CD4-positive, alpha-beta T cell (primary cell): ENCODE measurements around the gene EIF5A2. TPM values are rescaled to one million over a fixed set of nuclear protein-coding genes. Genes with fewer than 3 reads are reported as not detected.
A peak's percentile ranks its signal among the peaks of the same experiment; 100 is the strongest.

Source experiments
- ATAC-seq: fragments of 200-7000 bp; cut with Tn5 transposase; one replicate; pipeline ENCODE4 v1.10.0; 2022; ENCODE audit warnings: mild to moderate bottlenecking; ENCODE audit not compliant: poor library complexity
- CTCF ChIA-PET: fragments of 350-600 bp; sonication (Branson Sonifier 250); formaldehyde crosslinking; loops from one replicate; lab custom pipeline; 2021; ENCODE audit warnings: antibody characterized with exemption, inconsistent platforms; lab: Charles Lee
- POLR2A ChIA-PET: fragments of 350-600 bp; sonication (Branson Sonifier 250); formaldehyde crosslinking; loops from one replicate; lab custom pipeline; 2021; ENCODE audit warnings: antibody characterized with exemption, inconsistent platforms; lab: Charles Lee
- DNase-seq, 14 experiments: peaks; one replicate each; pipeline ENCODE4 v3.0.0-alpha.2; 2013 to 2020; ENCODE audit warnings: mixed read lengths in 2 of 14
- H3K27ac ChIP-seq, 2 donors: one replicate each; pipeline versions ENCODE4 v1.5.1 to v1.7.0; 2013; ENCODE audit warnings: low read length in 2 of 2, low read depth in 1 of 2, mild to moderate bottlenecking in 1 of 2
- H3K27me3 ChIP-seq, 2 experiments: 1 replicate in 1 of 2; 2 replicates in 1 of 2; pipeline versions ENCODE4 v1.6.1 to v1.7.0; 2013; ENCODE audit warnings: low read length in 2 of 2, control low read depth in 1 of 2, mild to moderate bottlenecking in 1 of 2, moderate library complexity in 1 of 2; ENCODE audit not compliant: insufficient read depth in 2 of 2, control insufficient read depth in 1 of 2
- H3K36me3 ChIP-seq: one replicate; pipeline ENCODE4 v1.6.1; 2013; ENCODE audit warnings: low read length, control low read depth; ENCODE audit not compliant: insufficient read depth
- H3K4me1 ChIP-seq: one replicate; pipeline ENCODE4 v1.6.1; 2013; ENCODE audit warnings: low read length, control low read depth; ENCODE audit not compliant: insufficient read depth
- H3K4me3 ChIP-seq: one replicate; pipeline ENCODE4 v1.5.1; 2013; ENCODE audit warnings: mild to moderate bottlenecking, low read length, moderate library complexity
- H3K9me3 ChIP-seq, 2 experiments: 1 replicate in 1 of 2; 2 replicates in 1 of 2; pipeline versions ENCODE4 v1.6.1 to v1.7.0; 2013; ENCODE audit warnings: low read length in 2 of 2, mild to moderate bottlenecking in 2 of 2, control low read depth in 1 of 2, moderate library complexity in 1 of 2; ENCODE audit not compliant: control insufficient read depth in 1 of 2, insufficient read depth in 1 of 2
- H3K27ac Mint-ChIP-seq: one replicate; pipeline ENCODE4 v1.8.0; 2020; ENCODE audit warnings: mixed read lengths
- H3K27me3 Mint-ChIP-seq: one replicate; pipeline ENCODE4 v1.8.0; 2021; ENCODE audit warnings: mixed read lengths
- H3K36me3 Mint-ChIP-seq: one replicate; pipeline ENCODE4 v1.8.0; 2021; ENCODE audit warnings: low read depth, mixed read lengths
- H3K4me1 Mint-ChIP-seq: one replicate; pipeline ENCODE4 v1.8.0; 2021; ENCODE audit warnings: low read depth, mixed read lengths
- H3K4me3 Mint-ChIP-seq: one replicate; pipeline ENCODE4 v1.8.0; 2020; ENCODE audit warnings: mild to moderate bottlenecking, mixed read lengths
- H3K9me3 Mint-ChIP-seq: one replicate; pipeline ENCODE4 v1.8.0; 2020; ENCODE audit warnings: mixed read lengths
- CTCF ChIP-seq: fragments of 200-600 bp; IDR thresholded peaks from one replicate; pipeline ENCODE4 v1.8.0; 2022; ENCODE audit warnings: antibody characterized with exemption, mild to moderate bottlenecking
- intact Hi-C, 2 experiments: fragments of 100-400 bp; cut with DNase I in 1 of 2; cut with micrococcal nuclease in 1 of 2; formaldehyde crosslinking; loops; one replicate each; pipeline versions ENCODE4 v1.15.1 to v1.9.0; 2023 to 2025; cut with DNase I, micrococcal nuclease
- total RNA-seq, 174 experiments: library from RNA in 2 of 174; stranded (reverse) in 2 of 174; gene quantifications; one replicate each; pipeline ENCODE4 v1.2.3 and lab custom pipeline; 2021 to 2026

The EIF5A2 gene
- total RNA-seq, 2 experiments from 2014 or later, result 10.6 to 13.7 TPM

- Mint-ChIP-seq H3K27ac (no peak overlapping the region), H3K36me3 (no peaks in the 10 kb centered on the region), H3K4me3 (no peak overlapping the region), H3K4me1 (no peaks in the 10 kb centered on the region), H3K9me3 (no peaks in the 10 kb centered on the region), H3K27me3 (peaks cover 4% of the 10 kb centered on the region)
- no peaks in the 10 kb centered on the region for H3K9me3 ChIP-seq
- DNase-seq (no peak), ATAC-seq (no peak)
- no peak for TF ChIP-seq CTCF
- ChIA-PET POLR2A (no interaction called here), CTCF (interaction anchor here (1.3 kb wide), 1 partner anchor 13 kb away, joined by 3 read pairs; no protein-coding TSS in a partner anchor)
- no peak overlapping the region for H3K4me3 ChIP-seq
- no peaks in the 10 kb centered on the region for H3K4me1 ChIP-seq
- H3K27me3 ChIP-seq, result no peaks in the 10 kb centered on the region
- no peak overlapping the region for H3K27ac ChIP-seq
- intact Hi-C loops, result no loop called here
- H3K36me3 ChIP-seq, result no peaks in the 10 kb centered on the region
These were observed 56.1 kb downstream of the EIF5A2 start for GRCh38 chr3:170852324-170852723.

GRCh38 chr3:170848292-170848917, 60.0 kb downstream of the EIF5A2 start:
- no peak overlapping the region for H3K27ac Mint-ChIP-seq
- Histone ChIP-seq H3K36me3 (no peaks in the 10 kb centered on the region), H3K27me3 (peaks cover 0 to 6% of the 10 kb centered on the region in 2 experiments), H3K4me1 (no peaks in the 10 kb centered on the region), H3K9me3 (no peaks in the 10 kb centered on the region), H3K4me3 (no peak overlapping the region), H3K27ac (no peak overlapping the region)
- H3K9me3 Mint-ChIP-seq, result no peaks in the 10 kb centered on the region
- ATAC-seq (no peak), DNase-seq (no peak)
- intact Hi-C loops, result no loop called here
- ChIA-PET POLR2A (no interaction called here), CTCF (no interaction called here)
- peaks cover 26% of the 10 kb centered on the region for H3K27me3 Mint-ChIP-seq
- peak; percentile 20 for TF ChIP-seq CTCF
- no peak overlapping the region for H3K4me3 Mint-ChIP-seq
- H3K36me3 Mint-ChIP-seq, result no peaks in the 10 kb centered on the region
- no peaks in the 10 kb centered on the region for H3K4me1 Mint-ChIP-seq

- H3K9me3 ChIP-seq, result no peaks in the 10 kb centered on the region
- ChIA-PET POLR2A (no interaction called here), CTCF (no interaction called here)
- no peak overlapping the region for H3K4me3 ChIP-seq
- Mint-ChIP-seq H3K27me3 (peaks cover 30% of the 10 kb centered on the region), H3K36me3 (no peaks in the 10 kb centered on the region), H3K27ac (no peak overlapping the region), H3K4me1 (no peaks in the 10 kb centered on the region), H3K4me3 (no peak overlapping the region), H3K9me3 (no peaks in the 10 kb centered on the region)
- no peak for ATAC-seq
- H3K36me3 ChIP-seq, result no peaks in the 10 kb centered on the region
- no peak for TF ChIP-seq CTCF
- no peaks in the 10 kb centered on the region for H3K4me1 ChIP-seq
- H3K27ac ChIP-seq, result no peak overlapping the region
- H3K27me3 ChIP-seq, result peaks cover 0 to 15% of the 10 kb centered on the region in 2 experiments
- intact Hi-C loops, result no loop called here
- DNase-seq, result no peak
These were observed 64.1 kb downstream of the EIF5A2 start for GRCh38 chr3:170844377-170844776.
